HG02943 (cell line): Measurements from ENCODE around the gene TEX14.

Source experiments
- ATAC-seq: cut with Tn5 transposase; IDR thresholded peaks from one replicate; pipeline ENCODE4 v1.9.1; 2021; ENCODE audit warnings: mild to moderate bottlenecking, low read depth, moderate library complexity; ENCODE audit not compliant: unreplicated experiment

TEX14 gene, protein sequence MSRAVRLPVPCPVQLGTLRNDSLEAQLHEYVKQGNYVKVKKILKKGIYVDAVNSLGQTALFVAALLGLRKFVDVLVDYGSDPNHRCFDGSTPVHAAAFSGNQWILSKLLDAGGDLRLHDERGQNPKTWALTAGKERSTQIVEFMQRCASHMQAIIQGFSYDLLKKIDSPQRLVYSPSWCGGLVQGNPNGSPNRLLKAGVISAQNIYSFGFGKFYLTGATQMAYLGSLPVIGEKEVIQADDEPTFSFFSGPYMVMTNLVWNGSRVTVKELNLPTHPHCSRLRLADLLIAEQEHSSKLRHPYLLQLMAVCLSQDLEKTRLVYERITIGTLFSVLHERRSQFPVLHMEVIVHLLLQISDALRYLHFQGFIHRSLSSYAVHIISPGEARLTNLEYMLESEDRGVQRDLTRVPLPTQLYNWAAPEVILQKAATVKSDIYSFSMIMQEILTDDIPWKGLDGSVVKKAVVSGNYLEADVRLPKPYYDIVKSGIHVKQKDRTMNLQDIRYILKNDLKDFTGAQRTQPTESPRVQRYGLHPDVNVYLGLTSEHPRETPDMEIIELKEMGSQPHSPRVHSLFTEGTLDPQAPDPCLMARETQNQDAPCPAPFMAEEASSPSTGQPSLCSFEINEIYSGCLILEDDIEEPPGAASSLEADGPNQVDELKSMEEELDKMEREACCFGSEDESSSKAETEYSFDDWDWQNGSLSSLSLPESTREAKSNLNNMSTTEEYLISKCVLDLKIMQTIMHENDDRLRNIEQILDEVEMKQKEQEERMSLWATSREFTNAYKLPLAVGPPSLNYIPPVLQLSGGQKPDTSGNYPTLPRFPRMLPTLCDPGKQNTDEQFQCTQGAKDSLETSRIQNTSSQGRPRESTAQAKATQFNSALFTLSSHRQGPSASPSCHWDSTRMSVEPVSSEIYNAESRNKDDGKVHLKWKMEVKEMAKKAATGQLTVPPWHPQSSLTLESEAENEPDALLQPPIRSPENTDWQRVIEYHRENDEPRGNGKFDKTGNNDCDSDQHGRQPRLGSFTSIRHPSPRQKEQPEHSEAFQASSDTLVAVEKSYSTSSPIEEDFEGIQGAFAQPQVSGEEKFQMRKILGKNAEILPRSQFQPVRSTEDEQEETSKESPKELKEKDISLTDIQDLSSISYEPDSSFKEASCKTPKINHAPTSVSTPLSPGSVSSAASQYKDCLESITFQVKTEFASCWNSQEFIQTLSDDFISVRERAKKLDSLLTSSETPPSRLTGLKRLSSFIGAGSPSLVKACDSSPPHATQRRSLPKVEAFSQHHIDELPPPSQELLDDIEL (N-terminal part only)

DNA sequence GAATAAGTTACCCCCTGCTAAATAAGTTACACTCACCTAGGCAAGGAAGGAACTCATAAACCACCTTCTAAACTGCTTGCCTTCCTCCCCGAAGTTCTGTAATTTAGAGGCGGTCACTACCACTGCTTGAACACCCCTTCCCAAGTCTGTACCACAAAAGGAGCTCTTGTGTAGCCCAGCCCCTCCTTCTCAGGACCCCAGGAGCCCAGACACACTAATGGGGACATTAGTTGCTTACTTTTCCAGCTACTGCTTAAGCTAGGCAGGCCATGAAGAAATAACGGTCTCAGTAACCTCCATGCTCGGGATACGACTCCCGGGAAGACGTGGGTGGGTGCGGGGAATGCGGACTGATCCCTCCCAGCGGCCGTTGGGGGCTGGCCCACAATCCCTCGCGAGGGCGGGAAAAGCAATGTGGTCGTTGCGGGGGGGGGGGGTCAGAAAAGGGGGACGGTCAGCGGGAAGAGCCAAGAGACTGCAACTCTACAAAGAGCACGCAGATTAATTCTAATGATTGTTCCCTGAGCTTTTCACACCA, at the start of gene TEX14:
Gene TEX14, minus strand, starts transcription at position 345 of the 538 bp plus-strand sequence. CDS start 40,044 bp downstream, outside the sequence.
- ATAC-seq, result no peak

DNA sequence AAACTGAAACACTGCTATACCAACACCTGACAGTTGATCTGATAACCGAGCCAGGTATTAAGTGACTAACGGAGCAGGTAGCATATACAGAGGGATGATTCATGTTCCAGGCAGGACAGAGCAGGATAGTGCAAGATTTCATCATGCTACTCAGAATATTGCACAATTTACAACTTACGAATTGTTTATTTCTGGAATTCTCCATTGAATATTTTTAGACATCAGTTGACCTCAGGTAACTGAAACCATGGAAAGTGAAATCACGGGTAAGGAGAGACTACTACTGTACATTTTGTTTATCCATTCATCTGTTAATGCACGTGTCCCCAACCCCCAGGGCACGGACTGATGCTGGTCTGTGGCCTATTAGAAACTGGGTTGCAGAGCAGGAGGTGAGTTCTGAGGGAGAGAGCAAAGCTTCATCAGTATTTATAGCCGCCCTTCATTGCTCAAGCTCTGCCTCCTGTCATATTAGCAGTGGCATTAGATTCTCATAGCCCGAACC, 49.3 kb upstream of the TEX14 start:
- ATAC-seq, result no peak

DNA sequence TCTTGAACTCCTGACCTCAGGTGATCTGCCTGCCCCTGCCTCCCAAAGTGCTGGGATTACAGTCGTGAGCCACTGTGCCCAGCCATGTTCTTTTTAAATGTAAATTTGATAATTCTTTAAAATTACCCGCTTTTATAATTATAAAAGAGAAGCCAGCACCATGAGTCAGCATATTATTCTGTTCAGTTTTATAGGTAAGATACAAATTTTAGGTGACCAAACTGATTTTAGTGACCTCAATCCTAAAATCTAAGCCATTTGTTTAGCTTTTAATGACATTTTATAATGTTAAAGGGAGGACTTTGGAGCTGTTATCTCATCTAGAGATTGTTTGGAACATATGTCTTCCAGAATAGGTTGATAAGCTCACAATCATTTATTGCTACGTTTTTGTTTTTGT, 43.0 kb upstream of the TEX14 start:
- no peak for ATAC-seq

DNA sequence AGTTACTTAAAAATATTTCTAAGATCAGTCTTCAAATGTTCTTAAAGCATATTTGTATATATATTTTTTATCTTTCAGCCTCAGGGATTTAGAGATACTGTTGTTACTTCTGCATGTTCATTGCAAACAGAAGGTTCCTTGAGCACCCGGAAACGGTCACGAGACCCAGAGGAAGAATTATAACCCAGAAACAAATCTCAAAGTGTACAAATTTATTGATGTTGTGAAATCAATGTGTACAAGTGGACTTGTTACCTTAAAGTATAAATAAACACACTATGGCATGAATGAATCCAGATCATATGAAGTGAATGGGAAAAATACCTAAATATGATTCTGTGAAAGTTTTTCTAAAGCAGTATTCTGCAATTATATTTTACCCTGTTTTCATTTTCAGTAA, 42.2 kb upstream of the TEX14 start:
- ATAC-seq, result no peak

DNA sequence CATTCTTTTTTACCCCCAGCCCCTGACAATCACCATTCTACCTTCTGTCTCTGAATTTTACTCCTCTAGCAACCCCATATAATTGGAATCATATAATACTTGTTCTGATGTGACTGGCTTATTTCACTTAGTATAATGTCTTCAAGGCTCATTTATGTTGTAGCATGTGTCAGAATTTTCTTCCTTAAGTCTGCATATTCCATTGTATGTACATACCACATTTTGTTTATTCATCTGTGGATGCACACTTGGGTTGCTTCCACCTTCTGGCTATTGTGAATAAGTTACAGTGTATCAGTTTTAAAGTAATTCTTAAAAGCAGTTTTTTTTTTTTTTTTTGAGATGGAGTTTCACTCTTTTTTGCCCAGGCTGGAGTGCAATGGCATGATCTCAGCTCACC, 39.1 kb upstream of the TEX14 start:
- no peak for ATAC-seq

DNA sequence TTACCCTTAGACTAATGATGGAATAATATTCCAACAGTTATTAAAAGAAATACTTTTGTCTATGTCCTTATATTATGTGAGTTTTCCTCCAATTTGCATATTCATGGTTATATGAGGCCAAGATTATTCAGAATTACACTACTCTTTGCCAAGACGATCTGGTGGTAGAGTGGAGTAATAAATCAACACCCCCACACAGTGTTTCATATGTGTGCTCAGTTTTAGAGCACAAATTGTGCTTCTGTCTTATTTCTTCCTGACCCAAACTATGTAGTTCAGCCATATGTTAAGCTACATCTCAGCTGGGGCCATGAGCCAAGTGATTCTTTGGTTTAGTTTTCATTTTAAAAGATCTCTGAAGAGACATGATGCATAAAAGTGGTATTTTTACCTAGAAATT, 37.0 kb upstream of the TEX14 start:
- ATAC-seq, result no peak

DNA sequence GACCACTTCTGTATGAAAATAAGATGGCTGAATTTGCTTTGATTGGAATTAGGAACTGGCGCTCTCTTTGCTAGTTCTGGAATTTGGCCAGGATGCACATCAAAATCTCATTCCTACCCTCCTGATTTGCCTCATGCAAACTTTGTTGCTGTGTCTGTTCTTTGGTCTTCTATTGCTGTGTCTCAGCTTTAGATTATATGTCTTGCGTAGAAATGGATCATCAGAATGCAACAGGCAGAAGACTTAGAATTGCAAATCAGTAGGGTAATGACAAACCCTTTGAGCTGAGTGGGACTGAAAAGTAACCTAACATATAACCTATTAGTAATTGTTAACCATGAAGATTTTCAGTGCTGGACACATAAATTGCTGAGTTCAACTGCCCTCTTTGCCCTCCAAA, 30.9 kb upstream of the TEX14 start:
- ATAC-seq, result no peak

DNA sequence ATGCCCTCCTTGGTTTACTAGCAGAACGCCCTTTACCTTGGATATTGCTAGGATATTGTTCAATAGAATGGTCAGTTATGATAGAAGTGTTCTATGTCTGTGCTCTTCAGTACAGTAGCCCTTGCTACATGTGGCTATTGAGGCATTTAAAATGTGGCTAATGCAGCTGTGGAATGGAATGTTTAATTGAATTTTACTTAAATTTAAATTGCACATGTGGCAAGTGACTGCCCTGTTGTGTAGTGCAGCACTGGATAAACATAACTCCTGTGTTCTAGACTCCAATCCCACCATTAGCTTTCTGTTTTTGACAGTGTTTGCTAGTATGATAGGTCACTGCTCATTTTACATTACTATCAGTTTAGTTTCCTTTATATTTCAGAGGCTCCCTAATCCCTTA, 30.4 kb upstream of the TEX14 start:
- ATAC-seq, result no peak

DNA sequence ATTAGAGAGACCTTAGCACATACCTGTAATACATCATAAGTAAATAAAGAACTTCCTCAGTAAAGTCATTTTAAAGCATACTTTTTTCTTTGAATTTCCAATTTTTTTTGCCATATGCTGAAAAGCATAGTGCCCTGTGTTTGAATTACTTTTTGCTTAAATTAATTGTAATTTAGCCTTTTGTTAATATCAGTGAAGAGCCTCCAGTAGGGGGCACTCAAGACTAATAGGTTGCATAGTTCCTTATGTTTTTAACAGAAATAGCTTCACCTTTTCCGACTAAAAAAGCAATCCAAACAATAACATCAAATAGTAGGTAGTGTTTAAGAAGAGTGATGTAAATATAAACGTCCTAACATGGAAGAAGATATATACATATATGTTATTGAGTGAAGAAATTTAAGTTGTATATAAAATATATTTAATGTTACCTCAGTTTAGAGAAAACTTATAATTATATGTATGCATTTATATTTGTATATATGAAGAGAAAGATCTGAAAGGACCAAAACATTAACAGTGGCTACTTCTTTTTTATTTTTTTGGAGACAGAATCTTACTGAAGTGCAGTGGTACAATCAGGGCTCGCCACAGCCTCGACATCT, 19.2 kb upstream of the TEX14 start:
- no peak for ATAC-seq

DNA sequence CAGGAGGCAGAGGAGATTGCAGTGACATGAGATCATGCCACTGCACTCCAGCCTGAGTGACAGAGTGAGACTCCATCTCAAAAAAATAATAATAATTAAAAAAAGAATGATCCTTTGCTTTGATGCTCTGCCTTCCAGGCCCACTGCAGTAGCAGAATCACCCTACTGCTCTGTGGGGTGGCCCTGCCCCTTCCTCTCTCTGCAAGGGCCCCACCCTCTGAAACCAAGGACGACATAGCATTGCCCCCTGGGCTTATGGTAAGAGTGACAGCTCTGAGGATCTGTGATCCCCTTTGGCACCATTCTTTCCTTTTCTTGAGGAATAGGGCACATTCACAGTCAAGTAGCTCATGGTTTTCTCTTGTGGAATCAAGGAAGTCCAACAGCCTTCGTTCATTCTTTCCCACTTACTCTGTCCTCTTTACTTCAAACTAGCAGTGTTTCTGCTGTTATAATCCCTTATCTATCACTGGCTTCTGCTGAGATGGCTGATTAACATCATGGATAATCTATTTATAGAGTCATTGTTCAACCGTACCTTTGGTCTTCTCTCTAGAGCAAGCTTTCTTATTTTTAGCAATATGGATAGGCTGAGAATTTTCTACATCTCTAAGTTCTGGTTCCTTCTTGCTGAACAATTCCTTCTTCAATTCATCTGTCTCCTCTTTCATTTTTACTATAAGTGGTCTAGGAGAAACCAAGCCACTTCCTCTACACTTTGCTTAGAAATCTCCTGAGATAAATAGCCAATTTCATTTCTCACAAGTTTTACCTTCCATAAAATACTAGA, 14.7 kb upstream of the TEX14 start:
- ATAC-seq, result no peak

DNA sequence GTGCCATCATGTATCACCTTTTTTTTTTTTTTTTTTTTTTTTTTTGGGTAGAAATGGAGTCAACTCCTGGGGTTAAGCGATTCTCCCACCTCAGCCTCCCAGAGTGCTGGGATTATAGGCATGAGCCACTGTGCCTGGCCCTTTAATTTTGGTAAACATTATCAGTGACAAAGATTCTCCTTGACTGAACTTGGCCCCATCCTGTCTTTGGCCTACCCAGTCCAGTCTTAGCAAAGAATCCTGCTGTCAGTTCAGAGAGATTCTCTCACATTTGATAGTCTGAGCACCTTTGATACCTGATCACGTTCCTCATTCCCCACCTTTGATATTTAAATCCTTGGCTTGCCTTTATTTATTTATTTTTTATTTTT, 12.1 kb upstream of the TEX14 start:
- no peak for ATAC-seq

DNA sequence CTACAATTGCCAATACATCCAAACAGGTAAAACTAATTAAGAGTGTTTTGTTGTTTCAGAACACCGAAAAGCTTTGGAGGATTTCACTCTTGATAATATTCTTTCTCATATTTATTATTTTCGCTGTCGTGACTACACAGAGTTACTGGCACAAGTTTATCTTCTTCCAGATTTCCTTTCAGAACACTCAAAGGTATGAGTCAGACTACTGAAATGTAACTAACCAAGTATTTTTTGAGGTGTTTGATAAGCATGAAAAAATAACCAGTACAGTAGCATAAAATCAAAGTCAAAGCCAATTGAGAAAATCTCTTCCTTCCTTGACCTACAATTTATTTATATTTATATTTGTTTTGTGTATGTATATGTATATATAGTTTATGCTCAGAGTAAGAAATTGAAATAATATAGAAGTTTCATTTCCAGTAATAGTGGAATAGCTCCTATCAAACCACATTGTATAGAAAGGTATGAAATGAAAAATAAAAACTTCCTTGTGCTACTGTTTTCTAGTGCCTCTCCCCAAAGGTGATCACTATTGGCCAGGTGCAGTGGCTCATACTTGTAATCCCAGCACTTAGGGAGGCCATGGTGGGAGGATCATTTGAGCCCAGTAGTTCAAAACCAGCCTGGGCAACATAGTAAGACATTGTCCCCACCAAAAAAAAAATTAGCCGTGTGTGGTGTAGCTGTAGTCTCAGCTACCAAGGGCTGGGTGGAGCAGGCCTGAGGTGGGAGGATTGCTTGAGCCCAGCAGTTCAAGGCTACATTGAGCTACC, 11.5 kb upstream of the TEX14 start:
- no peak for ATAC-seq

DNA sequence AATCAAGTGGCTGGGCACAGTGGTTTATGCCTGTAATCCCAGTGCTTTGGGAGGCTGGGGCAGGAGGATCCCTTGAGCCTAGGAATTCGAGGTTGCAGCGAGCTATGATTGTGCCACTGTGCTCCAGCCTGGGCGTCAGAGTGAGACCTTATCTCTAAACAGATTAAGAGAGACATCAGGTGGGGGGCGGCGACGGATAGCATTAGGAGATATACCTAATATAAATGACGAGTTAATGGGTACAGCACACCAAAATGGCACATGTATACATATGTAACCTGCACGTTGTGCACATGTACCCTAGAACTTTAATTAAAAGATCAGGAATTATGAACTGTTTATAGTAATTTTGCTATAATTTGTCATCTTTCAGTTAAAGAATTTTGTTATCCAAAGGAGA, 10.9 kb upstream of the TEX14 start:
- no peak for ATAC-seq

DNA sequence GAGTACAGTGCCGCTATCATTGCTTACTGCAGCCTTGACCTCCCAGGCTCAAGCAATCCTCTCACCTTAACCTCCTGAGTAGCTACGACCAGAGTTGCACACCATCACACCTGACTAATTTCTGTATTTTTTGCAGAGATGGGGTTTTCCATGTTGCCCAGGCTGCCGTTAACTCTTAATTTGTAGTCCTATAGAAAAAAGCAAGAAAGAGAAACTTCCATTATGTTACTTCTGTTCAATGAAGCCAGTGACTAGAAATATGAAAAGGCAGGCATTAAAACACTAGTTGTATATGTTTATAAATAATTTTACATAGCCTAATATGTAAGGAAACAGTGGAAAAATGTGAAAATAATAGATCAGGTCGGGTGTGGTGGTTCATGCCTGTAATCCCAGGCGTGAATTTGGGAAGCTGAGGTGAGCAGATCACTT, 10.2 kb upstream of the TEX14 start:
- ATAC-seq, result no peak

DNA sequence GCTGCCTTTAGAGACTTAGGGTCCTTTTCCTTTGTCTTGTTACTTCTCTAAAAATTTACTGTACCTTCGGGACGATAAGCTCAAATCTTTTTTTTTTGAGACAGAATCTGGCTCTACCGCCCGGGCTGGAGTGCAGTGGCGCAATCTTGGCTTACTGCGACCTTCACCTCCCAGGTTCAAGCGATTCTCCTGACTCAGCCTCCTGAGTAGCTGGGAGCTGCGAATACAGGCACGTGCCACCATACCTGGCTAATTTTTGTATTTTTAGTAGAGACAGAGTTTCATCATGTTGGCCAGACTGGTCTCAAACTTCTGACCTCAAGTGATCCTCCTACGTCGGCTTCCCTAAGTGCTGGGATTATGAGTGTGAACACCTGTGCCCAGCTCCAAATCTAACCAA, 7.9 kb upstream of the TEX14 start:
- no peak for ATAC-seq

DNA sequence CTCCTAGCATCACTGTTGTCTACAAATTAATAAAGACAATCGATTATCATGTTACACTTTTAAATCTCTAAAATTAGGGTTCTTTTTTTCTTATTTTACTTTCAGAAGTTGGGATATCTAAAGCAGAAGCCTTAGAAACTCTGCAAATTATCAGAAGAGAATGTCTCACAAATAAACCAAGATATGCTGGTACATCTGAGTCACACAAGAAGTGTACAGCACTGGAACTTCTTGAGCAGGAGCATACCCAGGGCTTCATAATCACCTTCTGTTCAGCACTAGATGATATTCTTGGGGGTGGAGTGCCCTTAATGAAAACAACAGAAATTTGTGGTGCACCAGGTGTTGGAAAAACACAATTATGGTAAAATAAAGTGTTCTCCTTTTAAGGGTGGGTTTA, 3.0 kb upstream of the TEX14 start:
- ATAC-seq, result no peak

DNA sequence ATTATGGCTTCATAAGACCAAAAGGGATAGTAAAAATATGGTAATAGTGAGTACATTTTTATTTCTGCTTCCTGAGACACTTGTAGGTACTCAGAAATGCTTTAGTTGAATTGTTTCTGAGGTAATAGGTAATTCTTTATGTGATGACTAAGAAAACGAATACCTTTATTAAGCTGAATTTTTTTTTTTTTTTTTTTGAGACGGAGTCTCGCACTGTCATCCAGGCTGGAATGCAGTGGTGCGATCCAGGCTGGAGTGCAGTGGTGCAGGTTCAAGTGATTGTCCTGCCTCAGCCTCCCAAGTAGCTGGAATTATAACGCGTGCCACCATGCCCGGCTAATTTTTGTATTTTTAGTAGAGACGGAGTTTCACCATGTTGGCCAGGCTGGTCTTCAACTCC, 2.5 kb upstream of the TEX14 start:
- ATAC-seq, result no peak

DNA sequence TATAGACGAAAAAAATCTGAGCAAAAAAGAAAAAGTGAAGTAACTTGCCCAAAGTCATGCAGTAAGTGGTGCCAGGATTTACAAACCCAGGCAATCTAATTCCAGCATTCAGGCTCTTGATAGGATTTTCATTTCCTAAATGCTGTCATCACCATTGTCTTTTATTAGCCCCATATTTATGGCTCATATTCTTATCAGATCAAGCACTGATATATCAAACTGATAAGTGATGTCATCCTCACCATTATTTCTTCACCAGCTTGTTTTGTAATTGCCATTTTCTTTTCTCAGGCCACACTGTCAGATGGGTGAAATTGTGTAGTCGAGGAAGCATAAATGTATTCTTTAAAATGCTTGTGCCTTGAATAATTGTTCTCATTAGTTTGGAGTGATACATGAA, 1.9 kb upstream of the TEX14 start:
- ATAC-seq, result no peak
